Measurements from ENCODE around the gene COL15A1.

COL15A1 gene

GRCh38 chr9:99015448-99015847, 71.7 kb downstream of the COL15A1 start:
- DNase-seq (ENCODE audit: low read depth) = no peak

- no peak for DNase-seq (ENCODE audit: low read depth)
These were observed 72.2 kb downstream of the COL15A1 start for GRCh38 chr9:99015890-99016289.

GRCh38 chr9:99016681-99017387, 73.1 kb downstream of the COL15A1 start:
- no peak for DNase-seq (ENCODE audit: low read depth)

- DNase-seq (ENCODE audit: low read depth) = no peak
These were observed 74.9 kb downstream of the COL15A1 start for GRCh38 chr9:99018653-99019052.

- no peak for DNase-seq (ENCODE audit: low read depth)
These were observed 76.0 kb downstream of the COL15A1 start for GRCh38 chr9:99019510-99020331.

- DNase-seq (ENCODE audit: low read depth) = no peak
These were observed 77.2 kb downstream of the COL15A1 start for GRCh38 chr9:99020786-99021436.

GRCh38 chr9:99021512-99021911, 77.8 kb downstream of the COL15A1 start:
- no peak for DNase-seq (ENCODE audit: low read depth)

- no peak for DNase-seq (ENCODE audit: low read depth)
These were observed 79.5 kb downstream of the COL15A1 start for GRCh38 chr9:99023231-99023630.

- DNase-seq (ENCODE audit: low read depth) = no peak
These were observed 80.1 kb downstream of the COL15A1 start for GRCh38 chr9:99023831-99024230.

GRCh38 chr9:99024959-99025358, 81.3 kb downstream of the COL15A1 start:
- DNase-seq (ENCODE audit: low read depth) = no peak

- no peak for DNase-seq (ENCODE audit: low read depth)
These were observed 82.0 kb downstream of the COL15A1 start for GRCh38 chr9:99025616-99026270.

- DNase-seq (ENCODE audit: low read depth) = no peak
These were observed 82.7 kb downstream of the COL15A1 start for GRCh38 chr9:99026271-99026955.

GRCh38 chr9:99026956-99027298, 83.2 kb downstream of the COL15A1 start:
- DNase-seq (ENCODE audit: low read depth) = no peak

- DNase-seq (ENCODE audit: low read depth) = no peak
These were observed 83.7 kb downstream of the COL15A1 start for GRCh38 chr9:99027443-99027842.

GRCh38 chr9:99029083-99029645, 85.5 kb downstream of the COL15A1 start:
- no peak for DNase-seq (ENCODE audit: low read depth)

- no peak for DNase-seq (ENCODE audit: low read depth)
These were observed 86.4 kb downstream of the COL15A1 start for GRCh38 chr9:99030092-99030511.

GRCh38 chr9:99030610-99031109, 87.0 kb downstream of the COL15A1 start:
- no peak for DNase-seq (ENCODE audit: low read depth)

GRCh38 chr9:99031319-99031718, 87.6 kb downstream of the COL15A1 start:
- DNase-seq (ENCODE audit: low read depth) = no peak

GRCh38 chr9:99031994-99032393, 88.3 kb downstream of the COL15A1 start:
- no peak for DNase-seq (ENCODE audit: low read depth)

GRCh38 chr9:99034149-99034548, 90.4 kb downstream of the COL15A1 start:
- DNase-seq (ENCODE audit: low read depth) = no peak

- no peak for DNase-seq (ENCODE audit: low read depth)
These were observed 91.6 kb downstream of the COL15A1 start for GRCh38 chr9:99035313-99035712.
